Germinal center (tissue), 1 donor: ENCODE data around the gene BLTP3A.
"Not testable (repeated sequence)": the region's sequence is repeated elsewhere in the genome, so short reads cannot be mapped to it uniquely, and the experiment has no call there.

Experiments
- DNase-seq: peaks from one replicate; pipeline ENCODE4 v3.0.0; 2012; ENCODE audit warnings: mixed read lengths, low spot score

BLTP3A gene

GRCh38 chr6:34792605-34793500 is 970 bp downstream of the BLTP3A start:
- peak; percentile 53 for DNase-seq

DNA sequence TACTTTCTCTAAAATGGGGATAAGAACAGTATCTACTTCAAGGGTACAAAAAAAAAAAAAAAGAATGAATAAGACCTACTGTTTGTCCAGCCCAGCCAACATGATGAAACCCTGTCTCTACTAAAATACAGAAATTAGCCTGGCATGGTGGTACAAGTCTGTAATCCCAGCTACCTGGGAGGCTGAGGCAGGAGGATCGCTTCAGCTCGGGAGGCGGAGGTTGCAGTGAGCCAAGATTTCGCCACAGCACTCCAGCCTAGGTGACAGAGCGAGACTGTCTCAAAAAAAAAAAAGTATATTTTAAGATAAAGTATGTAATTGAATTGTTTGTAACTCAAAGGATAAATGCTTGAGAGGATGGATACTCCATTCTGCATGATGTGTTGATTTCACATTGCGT is 2.0 kb downstream of the BLTP3A start:
- no peak for DNase-seq

DNA sequence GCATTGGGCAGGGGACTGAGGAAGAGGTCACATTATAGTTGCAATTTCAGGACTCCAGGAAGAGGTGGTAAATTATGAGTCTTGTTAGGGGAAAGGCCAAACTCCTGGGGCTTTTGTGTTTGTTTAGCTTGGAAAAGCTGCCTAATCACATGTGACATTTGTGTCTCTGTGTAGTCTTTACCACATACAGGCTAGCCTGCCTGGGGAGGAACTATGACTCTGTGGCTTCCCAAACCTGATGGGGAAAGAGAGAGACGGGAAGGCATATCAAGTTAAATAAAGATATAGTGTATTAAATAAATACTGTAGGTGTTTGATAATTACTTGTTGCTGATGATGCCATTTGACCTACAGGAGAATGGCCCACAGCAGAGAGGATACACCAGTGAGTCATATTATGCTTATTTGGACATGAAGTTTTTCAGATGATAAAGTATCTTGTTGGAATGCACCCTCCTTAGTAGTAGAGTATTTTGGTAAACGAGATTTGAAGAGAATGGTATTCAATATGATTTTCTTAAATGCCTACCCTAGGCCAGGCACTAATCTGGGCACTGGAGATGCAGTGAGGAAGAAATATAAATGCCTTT is 4.0 kb downstream of the BLTP3A start:
- DNase-seq: no peak

DNA sequence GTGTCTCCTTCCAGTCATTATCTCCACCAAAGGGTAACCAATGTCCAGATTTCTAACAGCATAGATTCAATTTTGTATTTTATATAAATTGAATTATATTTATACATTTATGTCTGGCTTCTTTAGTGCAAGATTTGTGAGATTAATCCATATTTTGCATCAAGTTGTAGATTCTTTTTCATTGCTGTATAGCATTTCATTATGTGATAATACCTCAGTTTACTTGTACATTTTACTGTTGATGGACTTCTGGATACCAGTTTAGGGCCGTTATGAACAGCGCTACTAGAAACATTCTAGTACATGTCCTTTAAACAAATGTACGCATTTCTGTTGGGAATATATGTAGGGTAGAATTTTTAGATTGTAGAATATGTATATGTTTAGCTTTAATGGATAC is 6.2 kb downstream of the BLTP3A start:
- DNase-seq: no peak

DNA sequence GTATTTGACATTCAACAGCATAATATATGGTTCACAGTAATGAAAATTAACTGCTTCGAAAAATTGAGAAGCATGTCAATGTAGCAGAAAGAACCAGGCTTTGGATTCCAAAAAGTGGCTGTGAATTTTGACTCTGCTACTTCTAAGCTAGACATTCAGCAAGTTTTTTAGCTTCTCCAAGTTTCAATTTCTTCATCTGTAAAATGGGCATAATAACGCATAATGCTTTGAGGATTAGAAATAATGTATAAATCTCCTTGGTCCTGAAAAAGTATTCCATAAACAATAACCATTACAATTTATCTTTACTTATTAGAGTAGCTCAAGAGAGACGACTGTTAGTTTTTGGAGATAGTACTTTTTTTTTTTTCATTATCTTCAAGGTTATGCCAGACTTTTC is 7.7 kb downstream of the BLTP3A start:
- DNase-seq: no peak

DNA sequence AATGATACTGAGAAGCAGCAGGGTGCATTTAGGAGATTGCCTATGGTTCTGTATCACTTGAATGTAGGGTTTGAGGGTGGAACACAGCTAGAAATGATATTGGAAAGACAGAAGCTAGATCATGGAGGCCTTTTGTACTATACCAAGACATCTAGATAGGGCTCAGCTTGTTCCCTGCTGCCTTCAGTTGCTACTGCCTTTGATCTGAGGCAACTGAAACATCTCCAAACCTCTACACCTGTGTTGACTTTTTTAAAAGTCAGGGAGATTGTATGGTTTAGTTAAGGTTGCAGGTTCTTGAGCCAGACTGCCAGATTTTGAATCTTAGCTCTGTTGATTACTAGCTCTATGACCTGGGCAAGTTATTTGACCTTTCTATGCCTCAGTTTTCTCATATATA is 12.7 kb downstream of the BLTP3A start:
- DNase-seq: no peak

DNA sequence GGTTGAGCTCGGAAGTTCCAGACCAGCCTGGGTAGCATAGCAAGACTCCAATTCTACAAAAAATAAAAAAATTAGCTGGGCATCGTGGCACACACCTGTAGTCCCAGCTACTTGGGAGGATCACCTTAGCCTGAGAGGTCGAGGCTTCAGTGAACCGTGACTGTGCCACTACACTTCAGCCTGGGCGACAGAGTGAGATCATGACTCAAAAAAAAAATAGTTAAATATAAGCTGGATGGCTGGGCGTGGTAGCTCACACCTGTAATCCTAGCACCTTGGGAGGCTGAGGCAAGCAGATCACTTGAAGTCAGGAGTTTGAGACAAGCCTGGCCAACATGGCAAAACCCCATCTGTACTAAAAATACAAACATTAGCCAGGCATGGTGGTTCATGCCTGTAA is 13.2 kb downstream of the BLTP3A start:
- DNase-seq: not testable (repeated sequence)

DNA sequence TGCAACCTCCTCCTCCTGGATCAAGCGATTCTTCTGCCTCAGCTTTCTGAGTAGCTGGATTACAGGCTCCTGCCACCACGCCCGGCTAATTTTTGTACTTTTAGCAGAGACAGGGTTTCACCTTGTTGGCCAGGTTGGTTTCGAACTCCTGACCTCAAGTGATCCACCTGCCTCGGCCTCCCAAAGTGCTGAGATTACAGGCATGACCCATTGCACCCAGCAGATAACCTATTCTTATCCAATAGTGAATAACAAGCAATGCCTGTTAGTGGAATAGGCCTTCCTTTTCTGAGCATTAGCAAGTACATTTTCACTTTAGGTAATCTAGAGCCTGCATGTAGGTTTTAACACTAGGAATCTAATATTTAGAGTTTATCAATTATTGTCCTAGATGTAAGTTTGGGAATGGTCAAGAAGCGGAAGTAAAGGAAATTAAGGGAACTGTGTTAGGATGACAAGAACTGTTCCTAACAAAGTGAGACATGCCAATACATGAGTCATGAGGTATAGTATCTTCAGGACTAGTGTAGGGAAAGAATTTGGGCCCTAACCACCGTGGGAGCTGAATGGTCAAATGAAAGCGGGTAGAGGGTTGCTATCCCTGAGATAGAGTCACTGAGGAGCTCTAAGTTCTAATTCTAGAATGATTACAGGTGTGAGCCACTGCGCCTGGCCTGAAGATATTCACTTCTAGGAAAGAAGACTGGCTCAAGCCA is 15.0 kb downstream of the BLTP3A start:
- DNase-seq: no peak

DNA sequence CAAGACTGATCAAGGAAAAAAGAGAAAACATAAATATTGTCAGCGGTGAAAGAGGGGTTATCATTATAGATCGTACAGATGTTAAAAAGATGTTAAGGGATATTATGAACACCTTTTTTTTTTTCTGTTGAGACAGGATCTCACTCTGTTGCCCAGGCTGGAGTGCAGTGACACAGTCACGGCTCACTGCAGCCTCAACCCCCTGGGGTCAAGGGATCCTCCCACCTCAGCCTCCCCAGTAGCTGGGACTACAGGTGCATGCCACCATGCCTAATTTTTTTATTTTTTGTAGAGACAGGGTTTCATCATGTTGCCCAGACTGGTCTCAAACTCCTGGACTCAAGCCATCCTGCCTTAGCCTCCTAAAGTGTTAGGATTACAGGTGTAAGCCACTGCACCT is 16.6 kb downstream of the BLTP3A start:
- DNase-seq: not testable (repeated sequence)

GRCh38 chr6:34809419-34809818 is 17.5 kb downstream of the BLTP3A start:
- DNase-seq: not testable (repeated sequence)

GRCh38 chr6:34810017-34810882 is 18.4 kb downstream of the BLTP3A start:
- no peak for DNase-seq

DNA sequence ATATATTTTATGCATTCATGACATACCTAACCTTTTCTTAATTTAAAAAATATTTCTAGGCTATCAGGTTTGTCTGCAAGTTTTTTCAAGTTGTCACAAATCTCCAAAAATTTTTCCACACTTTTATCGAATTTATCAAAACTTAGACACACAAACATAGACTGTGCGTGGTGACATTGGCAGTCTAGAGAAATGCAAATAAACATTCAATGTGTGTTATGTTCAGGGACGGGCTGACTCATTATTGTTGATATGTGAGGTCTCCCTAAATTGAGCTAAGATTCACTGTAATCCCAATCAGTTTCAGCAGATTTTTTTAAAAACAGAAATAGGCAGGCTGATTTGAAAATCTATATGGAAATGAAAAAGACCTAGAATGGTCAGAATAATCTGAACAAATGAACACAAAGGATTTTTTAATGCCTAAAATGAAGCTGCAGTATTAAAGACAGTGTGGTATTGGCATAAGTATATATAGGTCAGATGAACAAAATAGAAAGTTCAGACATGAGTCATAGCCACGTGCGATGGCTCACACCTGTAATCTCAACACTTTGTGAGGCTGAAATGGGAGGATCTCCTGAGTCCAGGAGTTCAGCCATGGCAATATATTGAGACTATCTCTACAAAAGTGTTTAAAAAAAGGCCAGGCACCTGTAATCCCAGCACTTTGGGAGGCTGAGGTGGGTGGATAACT is 19.2 kb downstream of the BLTP3A start:
- DNase-seq: no peak

DNA sequence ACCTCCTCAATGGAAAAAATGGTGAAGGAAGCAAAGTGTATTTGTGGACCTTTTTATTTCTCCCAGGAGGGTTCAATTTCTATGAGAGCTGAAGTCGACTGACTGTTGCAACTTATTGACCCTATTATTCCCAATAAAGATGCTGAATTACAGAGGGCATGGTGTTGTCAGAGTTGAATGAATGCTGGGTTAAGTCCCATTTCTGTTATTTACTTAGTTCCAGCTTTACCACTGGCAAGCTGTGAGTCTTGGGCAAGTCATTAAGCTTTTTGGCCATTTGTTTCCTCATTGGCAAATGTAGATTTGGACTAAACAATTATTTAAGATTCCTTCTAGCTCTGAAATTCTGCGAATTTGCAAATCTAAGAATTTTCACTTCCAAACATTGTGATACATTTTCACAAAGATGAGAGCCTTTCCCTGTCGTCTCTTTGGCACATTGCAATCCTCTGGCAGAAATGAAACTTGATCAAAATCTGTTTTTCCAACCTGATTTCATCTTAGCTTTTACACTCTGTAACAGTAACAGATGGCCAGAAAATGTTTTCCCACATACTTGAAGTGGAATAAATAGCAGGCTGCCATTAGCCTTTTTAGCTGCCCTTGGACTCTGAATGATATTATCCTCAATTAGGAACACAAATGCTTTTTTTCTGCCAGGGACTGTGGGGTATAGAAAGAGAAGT is 21.3 kb downstream of the BLTP3A start:
- DNase-seq: no peak

DNA sequence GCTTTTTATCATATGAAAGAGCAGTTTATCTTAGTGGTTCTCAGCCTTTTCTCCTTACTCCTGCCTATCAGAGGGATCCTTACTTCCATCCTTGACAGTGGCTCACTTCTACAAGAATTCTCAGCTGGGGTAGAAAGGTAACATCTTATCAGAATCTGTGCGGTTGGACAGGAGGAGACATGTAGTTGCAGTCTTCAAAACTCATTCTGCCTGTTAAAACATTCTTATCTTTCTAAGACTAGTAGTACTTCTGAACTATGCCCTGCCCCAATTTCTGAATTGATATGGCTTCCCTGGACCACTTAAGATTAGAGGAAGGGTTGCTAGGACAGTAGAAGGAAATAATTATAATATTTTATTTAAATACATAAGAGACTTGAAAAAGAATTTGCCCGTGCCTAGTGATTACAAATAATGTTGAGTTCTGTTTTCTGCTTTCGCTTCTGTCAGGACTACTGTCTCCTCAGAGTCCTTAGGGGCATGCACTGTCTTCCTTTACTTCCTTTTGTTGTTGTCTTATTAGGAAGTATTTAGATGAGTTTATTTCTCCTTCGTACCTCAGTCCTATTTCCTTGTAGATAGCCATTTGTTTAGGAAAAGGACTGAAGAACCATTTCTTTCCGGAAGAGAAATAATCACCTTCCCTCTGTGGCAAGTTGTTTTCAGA is 24.9 kb downstream of the BLTP3A start:
- no peak for DNase-seq

- DNase-seq: no peak
These were observed 25.6 kb downstream of the BLTP3A start for GRCh38 chr6:34817446-34817845.

DNA sequence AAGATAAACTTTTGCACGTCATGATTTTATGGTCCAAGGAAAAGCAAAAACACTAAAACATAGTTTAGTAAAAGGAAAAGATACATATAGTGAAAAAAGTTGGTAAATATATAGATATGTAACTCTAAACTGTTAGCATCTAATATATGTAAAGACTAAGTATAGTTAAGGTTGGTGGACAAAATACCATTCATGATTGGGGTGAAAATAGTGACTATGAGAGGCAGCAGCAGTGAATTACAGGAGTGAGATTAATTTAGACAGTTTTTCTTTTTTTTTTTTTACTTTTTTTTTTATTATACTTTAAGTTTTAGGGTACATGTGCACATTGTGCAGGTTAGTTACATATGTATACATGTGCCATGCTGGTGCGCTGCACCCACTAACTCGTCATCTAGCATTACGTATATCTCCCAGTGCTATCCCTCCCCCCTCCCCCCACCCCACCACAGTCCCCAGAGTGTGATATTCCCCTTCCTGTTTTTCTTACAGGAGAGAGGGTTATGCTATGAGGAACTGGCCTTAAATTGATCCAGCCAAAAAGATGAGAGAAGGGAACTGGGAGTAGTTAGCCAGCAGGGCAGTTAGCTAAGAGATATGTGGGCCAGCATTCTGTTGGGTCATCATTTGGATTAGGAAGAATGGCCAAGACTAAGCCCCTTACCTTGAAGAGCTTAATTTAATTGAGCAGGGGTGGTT is 27.1 kb downstream of the BLTP3A start:
- DNase-seq: not testable (repeated sequence)

- no peak for DNase-seq
These were observed 27.9 kb downstream of the BLTP3A start for GRCh38 chr6:34819571-34820480.

DNA sequence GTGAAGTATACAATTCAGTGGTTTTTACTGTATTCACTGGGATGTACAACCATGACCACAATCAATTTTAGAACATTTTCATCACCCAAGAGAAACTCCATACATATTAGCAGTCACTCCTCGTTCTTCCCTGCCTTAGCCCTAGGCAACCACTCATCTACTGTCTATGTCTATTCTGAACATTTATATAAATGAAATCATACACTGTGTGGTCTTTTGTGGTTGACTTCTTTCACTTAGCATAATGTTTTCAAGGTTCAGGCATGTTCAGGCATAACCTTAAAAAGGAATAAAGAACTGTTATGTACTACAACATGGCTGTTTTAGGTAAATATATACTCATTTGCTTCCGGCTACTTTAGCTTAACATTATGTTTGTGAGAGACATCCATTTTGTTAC is 37.3 kb downstream of the BLTP3A start:
- no peak for DNase-seq

DNA sequence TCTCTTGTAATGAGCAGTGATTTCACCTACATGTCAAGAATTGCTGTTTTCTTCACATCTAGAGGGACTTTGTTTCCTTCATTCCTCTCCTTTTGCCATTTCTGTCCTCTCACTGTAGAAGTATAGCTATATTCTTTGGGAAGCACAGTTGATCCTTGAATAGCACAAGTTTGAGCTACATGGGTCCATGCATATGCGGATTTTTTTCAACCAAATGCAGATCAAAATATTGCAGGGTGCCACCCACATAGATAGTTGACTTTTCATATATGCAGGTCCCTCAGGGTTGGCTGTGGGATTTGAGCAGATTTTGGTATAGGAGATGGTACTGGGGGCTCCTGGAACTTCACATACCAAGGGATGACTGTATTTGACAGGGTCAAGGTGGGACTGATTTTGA is 41.1 kb downstream of the BLTP3A start:
- DNase-seq: no peak
